Measurements from ENCODE around the gene ADARB2.

The ADARB2 gene

GRCh38 chr10:1661416-1661815 is 75.9 kb downstream of the ADARB2 start:
- TF ChIP-seq POLR2A (IDR thresholded peaks at IDR 0.05; ENCODE audit: low read depth, low read length) (no peak), TAF1 (IDR thresholded peaks at IDR 0.05; ENCODE audit: low read depth, low read length) (no peak)
- DNase-seq (ENCODE audit: insufficient read length, low spot score) (no peak), FAIRE-seq (no peak)

GRCh38 chr10:1660815-1661214 is 76.5 kb downstream of the ADARB2 start:
- TF ChIP-seq TAF1 (IDR thresholded peaks at IDR 0.05; ENCODE audit: low read depth, low read length) (no peak), PAX5 (IDR thresholded peaks at IDR 0.05; ENCODE audit: insufficient read depth, low read length, severe bottlenecking) (no peak), SPI1 (IDR thresholded peaks at IDR 0.05; ENCODE audit: low read depth, low read length) (no peak), POLR2AphosphoS5 (IDR thresholded peaks at IDR 0.05; ENCODE audit: low read depth, low read length) (no peak), POU2F2 (IDR thresholded peaks at IDR 0.05; ENCODE audit: low read depth, low read length) (no peak), POLR2A (IDR thresholded peaks at IDR 0.05; ENCODE audit: low read depth, low read length) (no peak)
- FAIRE-seq (no peak), DNase-seq (ENCODE audit: insufficient read length, low spot score) (no peak)

- FAIRE-seq = peak; percentile 28
- DNase-seq (ENCODE audit: insufficient read length, low spot score) = no peak
- TF ChIP-seq POLR2A (IDR thresholded peaks at IDR 0.05; ENCODE audit: low read depth, low read length) = no peak
- no peak for TF ChIP-seq POU2F2 (IDR thresholded peaks at IDR 0.05; ENCODE audit: low read depth, low read length)
- no peak for TF ChIP-seq TAF1 (IDR thresholded peaks at IDR 0.05; ENCODE audit: low read depth, low read length)
- no peak for TF ChIP-seq SPI1 (IDR thresholded peaks at IDR 0.05; ENCODE audit: low read depth, low read length)
- TF ChIP-seq POLR2AphosphoS5 (IDR thresholded peaks at IDR 0.05; ENCODE audit: low read depth, low read length) = no peak
- no peak for TF ChIP-seq PAX5 (IDR thresholded peaks at IDR 0.05; ENCODE audit: insufficient read depth, low read length, severe bottlenecking)
Observed at GRCh38 chr10:1660386-1660785, 76.9 kb downstream of the ADARB2 start.

- FAIRE-seq (no peak), DNase-seq (ENCODE audit: insufficient read length, low spot score) (no peak)
- TF ChIP-seq POLR2AphosphoS5 (IDR thresholded peaks at IDR 0.05; ENCODE audit: low read depth, low read length) (no peak), POLR2A (IDR thresholded peaks at IDR 0.05; ENCODE audit: low read depth, low read length) (no peak), POU2F2 (IDR thresholded peaks at IDR 0.05; ENCODE audit: low read depth, low read length) (no peak), TAF1 (IDR thresholded peaks at IDR 0.05; ENCODE audit: low read depth, low read length) (no peak), SPI1 (IDR thresholded peaks at IDR 0.05; ENCODE audit: low read depth, low read length) (no peak), PAX5 (IDR thresholded peaks at IDR 0.05; ENCODE audit: insufficient read depth, low read length, severe bottlenecking) (no peak)
Observed at GRCh38 chr10:1659221-1659791, 78.0 kb downstream of the ADARB2 start.

- TF ChIP-seq POLR2A (IDR thresholded peaks at IDR 0.05; ENCODE audit: low read depth, low read length) = no peak
- no peak for TF ChIP-seq TAF1 (IDR thresholded peaks at IDR 0.05; ENCODE audit: low read depth, low read length)
- TF ChIP-seq POLR2AphosphoS5 (IDR thresholded peaks at IDR 0.05; ENCODE audit: low read depth, low read length) = no peak
- TF ChIP-seq SPI1 (IDR thresholded peaks at IDR 0.05; ENCODE audit: low read depth, low read length) = no peak
- no peak for TF ChIP-seq POU2F2 (IDR thresholded peaks at IDR 0.05; ENCODE audit: low read depth, low read length)
- TF ChIP-seq PAX5 (IDR thresholded peaks at IDR 0.05; ENCODE audit: insufficient read depth, low read length, severe bottlenecking) = no peak
- FAIRE-seq = no peak
- DNase-seq (ENCODE audit: insufficient read length, low spot score) = no peak
Observed at GRCh38 chr10:1658658-1659057, 78.7 kb downstream of the ADARB2 start.

- no peak for DNase-seq (ENCODE audit: insufficient read length, low spot score)
- FAIRE-seq = no peak
- TF ChIP-seq TAF1 (IDR thresholded peaks at IDR 0.05; ENCODE audit: low read depth, low read length) (no peak), POLR2A (IDR thresholded peaks at IDR 0.05; ENCODE audit: low read depth, low read length) (no peak), SPI1 (IDR thresholded peaks at IDR 0.05; ENCODE audit: low read depth, low read length) (no peak), PAX5 (IDR thresholded peaks at IDR 0.05; ENCODE audit: insufficient read depth, low read length, severe bottlenecking) (no peak), POU2F2 (IDR thresholded peaks at IDR 0.05; ENCODE audit: low read depth, low read length) (no peak), POLR2AphosphoS5 (IDR thresholded peaks at IDR 0.05; ENCODE audit: low read depth, low read length) (no peak)
Observed at GRCh38 chr10:1657479-1657878, 79.8 kb downstream of the ADARB2 start.

GRCh38 chr10:1655367-1655766 is 82.0 kb downstream of the ADARB2 start:
- FAIRE-seq = no peak
- no peak for TF ChIP-seq POU2F2 (IDR thresholded peaks at IDR 0.05; ENCODE audit: low read depth, low read length)
- TF ChIP-seq POLR2AphosphoS5 (IDR thresholded peaks at IDR 0.05; ENCODE audit: low read depth, low read length) = no peak
- TF ChIP-seq SPI1 (IDR thresholded peaks at IDR 0.05; ENCODE audit: low read depth, low read length) = no peak
- no peak for TF ChIP-seq PAX5 (IDR thresholded peaks at IDR 0.05; ENCODE audit: insufficient read depth, low read length, severe bottlenecking)
- no peak for TF ChIP-seq POLR2A (IDR thresholded peaks at IDR 0.05; ENCODE audit: low read depth, low read length)
- no peak for TF ChIP-seq TAF1 (IDR thresholded peaks at IDR 0.05; ENCODE audit: low read depth, low read length)

GRCh38 chr10:1654811-1655356 is 82.4 kb downstream of the ADARB2 start:
- FAIRE-seq (no peak), DNase-seq (ENCODE audit: insufficient read length, low spot score) (no peak)
- TF ChIP-seq PAX5 (IDR thresholded peaks at IDR 0.05; ENCODE audit: insufficient read depth, low read length, severe bottlenecking) = no peak
- no peak for TF ChIP-seq TAF1 (IDR thresholded peaks at IDR 0.05; ENCODE audit: low read depth, low read length)
- TF ChIP-seq POLR2A (IDR thresholded peaks at IDR 0.05; ENCODE audit: low read depth, low read length) = no peak
- TF ChIP-seq SPI1 (IDR thresholded peaks at IDR 0.05; ENCODE audit: low read depth, low read length) = peak; percentile 6; the same call in 1 of the 2 replicates
- no peak for TF ChIP-seq POLR2AphosphoS5 (IDR thresholded peaks at IDR 0.05; ENCODE audit: low read depth, low read length)

More at GRCh38 chr10:1655367-1655766, 82.0 kb downstream of the ADARB2 start:
- DNase-seq (ENCODE audit: insufficient read length, low spot score) = no peak

- TF ChIP-seq PAX5 (IDR thresholded peaks at IDR 0.05; ENCODE audit: insufficient read depth, low read length, severe bottlenecking) (no peak), TAF1 (IDR thresholded peaks at IDR 0.05; ENCODE audit: low read depth, low read length) (no peak), POU2F2 (IDR thresholded peaks at IDR 0.05; ENCODE audit: low read depth, low read length) (no peak), POLR2A (IDR thresholded peaks at IDR 0.05; ENCODE audit: low read depth, low read length) (no peak), SPI1 (IDR thresholded peaks at IDR 0.05; ENCODE audit: low read depth, low read length) (no peak), POLR2AphosphoS5 (IDR thresholded peaks at IDR 0.05; ENCODE audit: low read depth, low read length) (no peak)
- DNase-seq (ENCODE audit: insufficient read length, low spot score) (no peak), FAIRE-seq (no peak)
Observed at GRCh38 chr10:1654247-1654646, 83.1 kb downstream of the ADARB2 start.

- TF ChIP-seq POLR2A (IDR thresholded peaks at IDR 0.05; ENCODE audit: low read depth, low read length) (no peak), SPI1 (IDR thresholded peaks at IDR 0.05; ENCODE audit: low read depth, low read length) (no peak), TAF1 (IDR thresholded peaks at IDR 0.05; ENCODE audit: low read depth, low read length) (no peak), POU2F2 (IDR thresholded peaks at IDR 0.05; ENCODE audit: low read depth, low read length) (no peak), PAX5 (IDR thresholded peaks at IDR 0.05; ENCODE audit: insufficient read depth, low read length, severe bottlenecking) (no peak), POLR2AphosphoS5 (IDR thresholded peaks at IDR 0.05; ENCODE audit: low read depth, low read length) (no peak)
- DNase-seq (ENCODE audit: insufficient read length, low spot score) = no peak
- FAIRE-seq = no peak
Observed at GRCh38 chr10:1653321-1653720, 84.0 kb downstream of the ADARB2 start.
